Measurements from ENCODE around the gene FAM13A. TPM values are rescaled to one million over a fixed set of nuclear protein-coding genes. Genes with fewer than 3 reads are reported as not detected.

Gene FAM13A
- total and polyA plus RNA-seq, 9 of the 15 experiments (the other 6 are each of a cell fraction or from before 2014, with no cell fraction given): 11.3 to 23.3 (median 14.7) TPM

GRCh38 chr4:88957570-88957969, 99.4 kb downstream of the FAM13A start (continued):
- TF ChIP-seq TRIM25 (IDR thresholded peaks at IDR 0.05; ENCODE audit: borderline replicate concordance) (no peak), MEF2D (tag; conservative IDR thresholded peaks at IDR 0.05; ENCODE audit: low read depth) (no peak), RBM22 (IDR thresholded peaks at IDR 0.05; ENCODE audit: low read depth, low read length, poor library complexity, severe bottlenecking) (no peak), NFE2L1 (tag; IDR thresholded peaks at IDR 0.05; ENCODE audit: borderline replicate concordance, low read depth) (no peak), GTF2F1 (IDR thresholded peaks at IDR 0.05; ENCODE audit: low read depth, low read length) (no peak), SMAD1 (IDR thresholded peaks at IDR 0.05; ENCODE audit: low read depth, low read length, partially characterized antibody) (no peak), ID3 (CRISPR knock-in tag; IDR thresholded peaks at IDR 0.05) (no peak), ID3 (tag; IDR thresholded peaks at IDR 0.05) (peak; percentile 94), SMAD3 (CRISPR knock-in tag; conservative IDR thresholded peaks at IDR 0.05) (no peak), PTBP1 (IDR thresholded peaks at IDR 0.05; ENCODE audit: low read depth, low read length) (no peak), CXXC5 (CRISPR knock-in tag; IDR thresholded peaks at IDR 0.05) (no peak), ZNF239 (CRISPR knock-in tag; IDR thresholded peaks at IDR 0.05) (no peak), TCF3 (CRISPR knock-in tag; IDR thresholded peaks at IDR 0.05) (0 out of 2 replicates have a peak, but pooled peaks have one; percentile 11), ZZZ3 (IDR thresholded peaks at IDR 0.05) (no peak), MEF2A (IDR thresholded peaks at IDR 0.05; ENCODE audit: control insufficient read depth, low read depth, low read length) (no peak), BRD4 (IDR thresholded peaks at IDR 0.05) (no peak), KDM2B (CRISPR knock-in tag; IDR thresholded peaks at IDR 0.05) (no peak), ZNF24 (IDR thresholded peaks at IDR 0.05) (no peak), ZNF224 (CRISPR knock-in tag; IDR thresholded peaks at IDR 0.05) (no peak), FOSL1 (tag; conservative IDR thresholded peaks at IDR 0.05) (no peak), ARID1B (IDR thresholded peaks at IDR 0.05) (0 out of 2 replicates have a peak, but pooled peaks have one; percentile 14), KDM5B (IDR thresholded peaks at IDR 0.05; ENCODE audit: insufficient replicate concordance, low read depth, low read length) (no peak)
- TF ChIP-seq, protein P1, sequence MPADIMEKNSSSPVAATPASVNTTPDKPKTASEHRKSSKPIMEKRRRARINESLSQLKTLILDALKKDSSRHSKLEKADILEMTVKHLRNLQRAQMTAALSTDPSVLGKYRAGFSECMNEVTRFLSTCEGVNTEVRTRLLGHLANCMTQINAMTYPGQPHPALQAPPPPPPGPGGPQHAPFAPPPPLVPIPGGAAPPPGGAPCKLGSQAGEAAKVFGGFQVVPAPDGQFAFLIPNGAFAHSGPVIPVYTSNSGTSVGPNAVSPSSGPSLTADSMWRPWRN (IDR thresholded peaks at IDR 0.05; ENCODE audit: low read depth): no peak
- TF ChIP-seq, protein P2, sequence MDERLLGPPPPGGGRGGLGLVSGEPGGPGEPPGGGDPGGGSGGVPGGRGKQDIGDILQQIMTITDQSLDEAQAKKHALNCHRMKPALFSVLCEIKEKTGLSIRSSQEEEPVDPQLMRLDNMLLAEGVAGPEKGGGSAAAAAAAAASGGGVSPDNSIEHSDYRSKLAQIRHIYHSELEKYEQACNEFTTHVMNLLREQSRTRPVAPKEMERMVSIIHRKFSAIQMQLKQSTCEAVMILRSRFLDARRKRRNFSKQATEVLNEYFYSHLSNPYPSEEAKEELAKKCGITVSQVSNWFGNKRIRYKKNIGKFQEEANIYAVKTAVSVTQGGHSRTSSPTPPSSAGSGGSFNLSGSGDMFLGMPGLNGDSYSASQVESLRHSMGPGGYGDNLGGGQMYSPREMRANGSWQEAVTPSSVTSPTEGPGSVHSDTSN (CRISPR knock-in tag; IDR thresholded peaks at IDR 0.05; ENCODE audit: low read depth): no peak
- TF ChIP-seq, protein P2 (tag; conservative IDR thresholded peaks at IDR 0.05; ENCODE audit: low read depth): peak; percentile 56

Measured in K562 (cell line).